D721Med (cell line): ENCODE results near the gene GDF11.

Experiments used
- DNase-seq: peaks from one replicate; pipeline ENCODE4 v3.0.0; 2011; ENCODE audit warnings: low spot score; ENCODE audit not compliant: insufficient read length
- FAIRE-seq: peaks from 2 replicates; lab custom pipeline; 2011; peaks lifted over from hg19 to GRCh38; lab: Jason Lieb, UNC
- TF ChIP-seq, protein P1 (sequence below): IDR thresholded peaks from 2 replicates; pipeline ENCODE4 v1.5.1; 2012; ENCODE audit warnings: mild to moderate bottlenecking, control low read depth; ENCODE audit not compliant: insufficient read depth; ENCODE audit errors: missing control alignments

GDF11 gene

DNA sequence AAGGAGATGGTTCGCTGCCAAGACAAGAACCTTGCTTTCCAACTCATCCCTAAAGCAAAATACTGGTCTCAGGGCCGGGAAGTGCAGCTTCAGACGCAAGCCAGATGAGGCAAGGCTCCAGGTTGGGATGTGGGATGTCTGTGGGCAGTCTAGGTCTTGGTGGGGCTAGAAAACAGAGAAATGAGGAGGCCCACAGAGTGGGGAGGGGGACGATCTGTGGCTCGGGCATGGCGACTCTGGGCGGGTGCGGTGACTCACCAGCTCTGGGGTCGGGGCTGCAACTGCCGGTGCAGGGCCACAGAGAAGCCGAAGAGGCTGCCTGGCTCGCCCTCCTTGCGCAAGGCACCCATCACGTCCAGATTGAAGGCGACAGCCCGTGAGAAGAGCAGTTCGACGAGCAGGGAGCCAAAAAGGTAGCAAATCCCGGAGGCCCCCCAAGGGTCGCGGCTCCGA is 35.7 kb upstream of the GDF11 start:
- FAIRE-seq (no peak), DNase-seq (no peak)
- TF ChIP-seq, protein P1, sequence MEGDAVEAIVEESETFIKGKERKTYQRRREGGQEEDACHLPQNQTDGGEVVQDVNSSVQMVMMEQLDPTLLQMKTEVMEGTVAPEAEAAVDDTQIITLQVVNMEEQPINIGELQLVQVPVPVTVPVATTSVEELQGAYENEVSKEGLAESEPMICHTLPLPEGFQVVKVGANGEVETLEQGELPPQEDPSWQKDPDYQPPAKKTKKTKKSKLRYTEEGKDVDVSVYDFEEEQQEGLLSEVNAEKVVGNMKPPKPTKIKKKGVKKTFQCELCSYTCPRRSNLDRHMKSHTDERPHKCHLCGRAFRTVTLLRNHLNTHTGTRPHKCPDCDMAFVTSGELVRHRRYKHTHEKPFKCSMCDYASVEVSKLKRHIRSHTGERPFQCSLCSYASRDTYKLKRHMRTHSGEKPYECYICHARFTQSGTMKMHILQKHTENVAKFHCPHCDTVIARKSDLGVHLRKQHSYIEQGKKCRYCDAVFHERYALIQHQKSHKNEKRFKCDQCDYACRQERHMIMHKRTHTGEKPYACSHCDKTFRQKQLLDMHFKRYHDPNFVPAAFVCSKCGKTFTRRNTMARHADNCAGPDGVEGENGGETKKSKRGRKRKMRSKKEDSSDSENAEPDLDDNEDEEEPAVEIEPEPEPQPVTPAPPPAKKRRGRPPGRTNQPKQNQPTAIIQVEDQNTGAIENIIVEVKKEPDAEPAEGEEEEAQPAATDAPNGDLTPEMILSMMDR = no peak

DNA sequence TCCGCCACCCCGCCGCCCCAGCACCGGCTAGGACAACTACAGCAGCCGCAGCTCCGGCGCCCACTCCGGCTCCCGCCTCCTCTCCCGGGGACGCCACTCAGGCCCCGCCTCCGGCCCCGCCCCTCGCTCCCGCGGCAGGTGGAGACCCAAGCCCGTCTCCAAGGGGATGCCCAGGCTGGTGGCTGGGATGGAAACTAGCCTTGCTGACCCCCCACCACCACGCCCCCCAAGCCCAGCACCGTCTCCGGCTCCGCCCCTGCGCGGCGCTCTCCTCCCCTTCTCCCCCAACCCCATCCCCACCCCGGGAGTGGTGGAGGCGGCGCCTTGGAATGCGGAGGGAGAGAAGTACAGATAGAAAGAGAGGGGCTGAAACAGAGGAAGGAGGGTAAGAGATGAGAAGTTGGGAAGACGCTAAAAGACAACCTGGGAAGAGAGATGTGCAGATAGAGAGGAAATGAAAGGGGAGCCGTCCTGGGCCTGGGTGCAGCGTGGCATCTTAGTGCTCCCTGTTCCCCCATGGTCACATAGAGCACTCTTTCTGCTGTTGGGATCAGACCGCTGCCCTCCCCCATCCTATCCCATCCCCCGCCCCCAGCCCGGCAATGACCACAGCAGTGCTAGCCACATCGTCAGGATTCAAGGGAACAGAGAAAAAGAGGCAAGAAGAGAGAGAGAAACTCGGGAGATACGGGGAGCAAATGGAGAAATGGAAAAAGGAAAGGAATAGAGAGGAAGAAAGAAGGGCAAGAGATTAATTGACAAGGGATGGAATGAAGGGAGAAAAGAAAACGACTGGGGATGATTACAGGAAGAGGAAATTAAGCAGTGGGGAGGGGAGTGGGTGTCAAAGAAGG is 34.9 kb upstream of the GDF11 start, which contains the start of gene ITGA7:
Gene ITGA7, minus strand, starts transcription at position 64 of the 854 bp plus-strand sequence. CDS start 222 bp downstream, outside the sequence.
- peak; percentile 90 for DNase-seq
- FAIRE-seq = no peak

DNA sequence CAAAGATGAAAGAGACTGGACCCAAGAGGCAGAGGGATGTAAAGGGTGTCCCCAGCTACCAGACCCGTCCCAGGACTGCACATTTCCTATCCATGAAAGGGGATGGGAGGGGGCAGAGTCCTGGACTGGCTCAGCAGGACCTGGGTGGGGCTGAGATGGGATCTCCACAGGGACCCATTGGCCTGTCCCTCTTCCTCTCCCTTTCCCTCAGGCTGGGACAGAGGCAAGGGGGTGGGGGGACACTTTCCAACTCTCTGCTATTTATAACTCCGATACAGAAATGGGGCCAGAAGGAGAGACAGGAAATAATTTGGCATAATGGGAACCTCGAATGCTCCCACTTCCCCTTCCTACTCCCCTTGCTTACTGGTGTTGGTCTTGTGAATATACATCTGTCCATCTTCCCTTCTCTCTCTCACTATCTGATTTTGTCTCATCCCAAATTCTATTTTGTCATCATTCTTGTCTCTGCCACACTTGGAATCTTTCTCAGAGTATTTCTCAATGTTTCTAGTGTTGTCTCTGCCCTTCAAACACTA is 34.2 kb upstream of the GDF11 start:
- TF ChIP-seq, protein P1 = no peak
- FAIRE-seq = no peak
- no peak for DNase-seq

More for the DNA sequence above, 34.9 kb upstream of the GDF11 start, which contains the start of gene ITGA7:
- TF ChIP-seq, protein P1 = no peak

DNA sequence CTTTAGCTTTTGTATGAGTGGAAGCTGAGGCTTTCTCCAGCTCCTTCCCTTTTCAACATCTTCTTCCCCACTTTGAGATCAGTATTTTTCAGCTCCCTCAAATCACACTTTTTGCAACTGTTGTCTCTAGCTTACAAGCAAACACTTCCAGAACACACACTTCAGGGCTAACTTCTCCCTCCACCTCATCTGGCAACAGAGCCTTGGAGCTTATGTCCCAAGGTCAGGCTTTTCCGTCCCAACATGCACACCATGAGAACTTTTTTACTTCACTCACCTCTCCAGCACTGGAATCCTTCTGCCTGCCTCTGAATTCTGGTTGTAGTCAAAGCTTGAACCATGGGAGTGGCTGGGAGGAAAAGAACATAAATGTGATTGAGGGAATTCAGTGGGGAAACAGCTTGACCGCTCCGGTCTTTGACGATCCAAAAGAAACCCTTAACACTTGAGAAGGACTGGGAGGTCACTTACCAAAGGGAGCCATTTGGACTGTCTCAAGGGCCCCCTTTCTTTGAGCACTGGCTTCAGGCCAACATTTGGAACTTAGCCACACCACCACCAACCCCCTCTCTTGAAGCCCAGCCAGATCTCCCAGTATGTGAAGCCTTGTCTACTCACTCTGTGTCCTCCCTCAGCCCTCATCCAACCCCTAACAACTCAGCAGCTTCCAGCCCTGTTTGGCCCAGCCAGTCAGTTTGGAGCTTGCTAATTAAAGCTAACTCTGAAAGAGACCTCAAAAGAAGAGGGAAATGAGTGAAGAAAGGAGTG is 31.0 kb upstream of the GDF11 start:
- FAIRE-seq = no peak
- TF ChIP-seq, protein P1 = no peak
- no peak for DNase-seq

DNA sequence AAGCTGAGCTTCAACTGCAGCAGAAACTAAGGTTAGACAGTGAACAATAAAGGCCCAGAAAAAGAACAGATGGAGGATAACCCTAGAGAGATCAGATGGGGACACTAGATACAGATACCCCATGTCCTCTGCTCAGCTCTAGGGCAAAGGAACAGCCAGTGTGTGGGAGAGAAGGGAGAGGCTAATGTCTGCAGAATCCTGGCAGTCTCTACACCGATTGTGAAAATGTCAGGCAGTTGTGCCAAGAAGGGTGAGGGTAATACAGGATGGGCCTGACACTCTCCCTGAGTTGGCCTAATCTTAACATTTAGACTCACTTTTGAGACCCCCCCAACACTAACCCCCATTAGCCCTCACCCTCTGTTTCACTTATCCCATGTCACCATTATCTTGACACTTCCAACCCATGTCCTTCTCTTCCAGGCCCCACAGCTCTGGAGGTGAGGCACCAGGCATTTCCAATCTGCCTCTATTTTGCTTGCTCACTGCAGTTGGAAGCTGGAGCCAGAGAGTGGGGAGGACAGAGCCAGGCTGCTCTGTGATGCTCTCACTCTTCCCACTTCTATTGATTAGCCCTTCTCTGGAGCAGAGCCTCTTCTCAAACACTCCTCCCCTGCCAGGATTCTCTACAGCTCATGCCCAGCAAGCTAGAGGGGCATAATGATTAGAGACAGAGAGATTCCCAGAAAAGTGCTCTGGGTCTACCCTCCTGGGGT is 30.1 kb upstream of the GDF11 start:
- TF ChIP-seq, protein P1 = no peak
- FAIRE-seq (no peak), DNase-seq (no peak)

DNA sequence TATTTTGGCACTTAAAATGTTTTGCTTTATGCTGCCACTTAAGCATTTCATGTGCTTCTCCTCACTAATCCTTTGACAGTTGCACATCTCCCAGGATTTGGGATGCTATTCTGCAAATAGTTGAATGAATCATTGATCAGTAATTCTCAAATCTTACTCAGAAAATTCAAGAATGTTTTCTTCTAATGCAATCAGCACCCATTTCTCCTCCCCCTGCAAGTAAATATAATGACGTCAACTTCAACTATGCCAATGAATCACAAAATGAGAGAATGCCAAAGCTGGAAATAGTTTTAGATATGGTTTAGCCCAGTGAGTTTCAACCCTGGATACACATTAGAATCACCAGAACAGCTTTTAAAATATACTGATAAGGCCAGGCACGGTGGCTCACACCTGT is 29.2 kb upstream of the GDF11 start:
- FAIRE-seq (no peak), DNase-seq (no peak)
- TF ChIP-seq, protein P1 = no peak
